Panc1 (cell line): ENCODE measurements around the gene TSKU.

Source experiments
- CTCF ChIP-seq: fragments of 450-650 bp; IDR thresholded peaks from 2 replicates; pipeline ENCODE4 v1.5.1; 2017; ENCODE audit warnings: mild to moderate bottlenecking
- REST ChIP-seq, 2 experiments: IDR thresholded peaks; 2 replicates each; pipeline ENCODE4 v1.6.1; 2011 to 2012; ENCODE audit warnings: low read depth in 2 of 2, control low read depth in 1 of 2, low read length in 1 of 2, mild to moderate bottlenecking in 1 of 2, moderate library complexity in 1 of 2; ENCODE audit not compliant: insufficient read depth in 1 of 2
- SIN3A ChIP-seq: IDR thresholded peaks from 2 replicates; pipeline ENCODE4 v1.6.1; 2012; ENCODE audit warnings: low read depth, mild to moderate bottlenecking, low read length, moderate library complexity, borderline replicate concordance; ENCODE audit not compliant: insufficient read depth
- TCF7L2 ChIP-seq: IDR thresholded peaks from 2 replicates; pipeline ENCODE4 v1.6.1; 2011; ENCODE audit warnings: mild to moderate bottlenecking, low read depth, low read length, inconsistent platforms

DNA sequence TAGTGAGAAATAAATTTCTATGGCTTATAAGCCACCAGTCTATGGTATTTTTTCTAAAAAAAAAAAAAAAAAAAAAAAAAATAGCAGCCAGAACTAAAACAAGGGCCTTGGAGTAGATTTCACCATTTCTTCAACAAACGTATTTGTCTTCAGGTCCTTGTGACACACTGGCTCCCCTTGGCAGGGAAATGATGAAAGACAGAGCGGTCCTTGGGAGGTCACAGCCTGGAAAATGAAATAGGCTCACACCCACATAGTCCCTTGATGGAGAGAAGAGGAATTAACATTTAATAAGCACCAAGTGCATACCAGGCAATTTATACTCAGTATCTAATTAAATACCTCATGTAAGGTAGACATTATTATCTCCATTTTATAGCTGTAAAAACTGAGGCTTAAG, 51.9 kb downstream of the TSKU start:
- TF ChIP-seq CTCF (no peak), TCF7L2 (no peak), REST (IDR thresholded peaks at IDR 0.05; ENCODE audit: insufficient read depth in 1 of 2, low read depth in 2 of 2, low read length in 1 of 2) (no peak), SIN3A (no peak)
